ENCODE data around the gene GMDS. TPM values are rescaled to one million over a fixed set of nuclear protein-coding genes. Genes with fewer than 3 reads are reported as not detected.
"Not testable (repeated sequence)": the region's sequence is repeated elsewhere in the genome, so short reads cannot be mapped to it uniquely, and the experiment has no call there.

The GMDS gene
- total and polyA plus RNA-seq, 2 donors (not counting 1 experiment from before 2014, with no cell fraction given) = 11.5 to 16.4 TPM

GRCh38 chr6:1846611-1847010 is 398.8 kb downstream of the GMDS start:
- intact Hi-C loops (cut with micrococcal nuclease) = no loop called here
- Histone ChIP-seq H3K4me3 (ENCODE audit: control extremely low read depth in 1 of 5, extremely low read depth in 1 of 5, insufficient read depth in 1 of 5, low read depth in 2 of 5, low read length in 4 of 5) (no peak overlapping the region), H3K27me3 (replicated peaks in 1 of 4; ENCODE audit: control extremely low read depth in 1 of 4, control insufficient read depth in 3 of 4, insufficient read depth in 4 of 4, low read length in 3 of 4) (no peaks in the 10 kb centered on the region), H3K27ac (ENCODE audit: low read length in 2 of 2) (no peak overlapping the region), H3K79me2 (ENCODE audit: control insufficient read depth, insufficient read depth, low read length) (no peaks in the 10 kb centered on the region), H3K9ac (ENCODE audit: low read length) (no peak overlapping the region), H4K20me1 (ENCODE audit: control insufficient read depth, insufficient read depth, low read length, poor library complexity, severe bottlenecking) (no peaks in the 10 kb centered on the region), H3K9me3 (ENCODE audit: control extremely low read depth in 1 of 3, control insufficient read depth in 2 of 3, insufficient read depth in 1 of 3, low read length in 2 of 3) (peaks cover 0 to 10% (median 4%) of the 10 kb centered on the region in 3 donors), H3K36me3 (replicated peaks in 1 of 2; ENCODE audit: control extremely low read depth in 1 of 2, control insufficient read depth in 1 of 2, extremely low read depth in 1 of 2, insufficient read depth in 2 of 2, low read length in 1 of 2) (no peaks in the 10 kb centered on the region), H3K4me2 (replicated peaks; ENCODE audit: low read depth, low read length, poor library complexity, severe bottlenecking) (no peak overlapping the region), H3K4me1 (ENCODE audit: control insufficient read depth in 2 of 2, insufficient read depth in 2 of 2, low read length in 2 of 2) (peaks cover 6 to 7% of the 10 kb centered on the region in 2 donors), H2AFZ (ENCODE audit: insufficient read depth, low read depth, low read length, poor library complexity, severe bottlenecking) (no peak overlapping the region)
- WGBS (ENCODE audit: insufficient coverage) = no CpG with 5 or more reads among the region's 3 CpGs
- DNase-seq (no peak), ATAC-seq (ENCODE audit: low read depth) (no peak)
- POLR2A ChIA-PET = no interaction called here
- CTCF ChIA-PET = interaction anchor here (0.8 kb wide), 1 partner anchor 348 kb away, joined by 4 read pairs; no protein-coding TSS in a partner anchor
- no peak overlapping the region for H3K27ac Mint-ChIP-seq
- no peak overlapping the region for H3K4me3 Mint-ChIP-seq
- H3K4me1 Mint-ChIP-seq = peaks cover 9% of the 10 kb centered on the region
- no peaks in the 10 kb centered on the region for H3K9me3 Mint-ChIP-seq (ENCODE audit: insufficient read depth)
- TF ChIP-seq CTCF (IDR thresholded peaks at IDR 0.05) (no peak), EZH2 (IDR thresholded peaks at IDR 0.05; ENCODE audit: borderline replicate concordance, insufficient read depth, low read depth, low read length, poor library complexity, severe bottlenecking) (no peak)
- no peaks in the 10 kb centered on the region for H3K27me3 Mint-ChIP-seq

GRCh38 chr6:1845543-1845942 is 399.9 kb downstream of the GMDS start:
- DNase-seq; H4K20me1 ChIP-seq (ENCODE audit: control insufficient read depth, insufficient read depth, low read length, poor library complexity, severe bottlenecking); H3K4me3 ChIP-seq (ENCODE audit: control extremely low read depth in 1 of 5, extremely low read depth in 1 of 5, insufficient read depth in 1 of 5, low read depth in 2 of 5, low read length in 4 of 5); H3K4me3 Mint-ChIP-seq; H3K36me3 ChIP-seq (replicated peaks in 1 of 2; ENCODE audit: control extremely low read depth in 1 of 2, control insufficient read depth in 1 of 2, extremely low read depth in 1 of 2, insufficient read depth in 2 of 2, low read length in 1 of 2); ATAC-seq (ENCODE audit: low read depth); H3K27ac Mint-ChIP-seq; H3K27ac ChIP-seq (ENCODE audit: low read length in 2 of 2); POLR2A ChIA-PET; H3K27me3 ChIP-seq (replicated peaks in 1 of 4; ENCODE audit: control extremely low read depth in 1 of 4, control insufficient read depth in 3 of 4, insufficient read depth in 4 of 4, low read length in 3 of 4); intact Hi-C loops (cut with micrococcal nuclease); H3K79me2 ChIP-seq (ENCODE audit: control insufficient read depth, insufficient read depth, low read length); H2AFZ ChIP-seq (ENCODE audit: insufficient read depth, low read depth, low read length, poor library complexity, severe bottlenecking); H3K9ac ChIP-seq (ENCODE audit: low read length); H3K4me1 ChIP-seq (ENCODE audit: control insufficient read depth in 2 of 2, insufficient read depth in 2 of 2, low read length in 2 of 2); CTCF ChIA-PET; H3K9me3 Mint-ChIP-seq (ENCODE audit: insufficient read depth); H3K4me2 ChIP-seq (replicated peaks; ENCODE audit: low read depth, low read length, poor library complexity, severe bottlenecking); H3K9me3 ChIP-seq (ENCODE audit: control extremely low read depth in 1 of 3, control insufficient read depth in 2 of 3, insufficient read depth in 1 of 3, low read length in 2 of 3); H3K4me1 Mint-ChIP-seq; H3K27me3 Mint-ChIP-seq: not testable (repeated sequence)
- 100% methylated on average over 2 of the region's 5 CpGs for WGBS (ENCODE audit: insufficient coverage)
